Stimulated activated CD4-positive, alpha-beta T cell treated with anti-CD3 and anti-CD28 coated beads, Interleukin-2, amount 100 ng/mL, for 4 hours (primary cell): ENCODE measurements around the gene SYMPK.
"Not testable (repeated sequence)": the region's sequence is repeated elsewhere in the genome, so short reads cannot be mapped to it uniquely, and the experiment has no call there.

Experiments
- DNase-seq: peaks from one replicate; pipeline ENCODE4 v3.0.0-alpha.2; 2020; ENCODE audit warnings: low read depth

SYMPK gene

DNA sequence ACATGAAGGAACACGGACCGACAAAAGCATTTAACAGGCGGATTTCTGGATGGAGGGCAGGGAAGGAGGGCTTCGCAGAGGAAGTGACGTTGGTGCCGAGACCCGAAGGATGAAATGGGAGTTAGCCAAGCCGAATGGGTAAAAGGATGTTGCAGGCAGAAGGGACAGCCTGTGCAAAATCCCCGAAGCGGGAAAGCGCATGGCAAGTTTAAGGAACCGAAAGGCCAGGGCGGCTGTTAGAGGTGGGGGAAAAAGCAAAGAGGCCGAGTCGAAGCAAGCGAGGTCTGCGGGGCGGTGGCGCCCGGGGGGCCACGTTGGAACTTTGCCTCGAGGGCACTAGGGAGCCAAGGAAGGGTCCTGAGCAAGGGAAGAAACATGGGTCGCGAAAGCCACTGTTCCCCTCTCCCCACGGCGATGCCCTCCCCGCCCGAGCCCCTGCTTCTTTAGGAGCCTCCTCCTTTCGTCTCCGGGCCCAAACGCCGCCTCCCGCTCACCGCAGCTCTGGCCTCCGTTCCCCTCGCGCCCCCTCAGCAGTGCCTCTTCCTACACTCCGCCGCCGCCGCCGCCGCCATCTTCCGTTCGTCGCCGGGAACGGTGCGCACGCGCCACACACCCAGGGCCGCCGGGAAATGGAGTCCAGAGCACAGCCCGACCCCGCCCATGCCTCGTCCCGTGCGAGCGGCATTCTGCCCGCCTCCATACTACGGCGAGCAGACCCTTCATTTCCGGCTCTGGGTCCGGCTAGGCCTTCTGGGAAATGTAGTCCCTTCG is at the start of gene SYMPK:
TSS of gene SYMPK (minus strand) at position 584 of the 771 bp plus-strand sequence. CDS start 8,652 bp downstream, outside the sequence.
- DNase-seq, result peak; percentile 99

DNA sequence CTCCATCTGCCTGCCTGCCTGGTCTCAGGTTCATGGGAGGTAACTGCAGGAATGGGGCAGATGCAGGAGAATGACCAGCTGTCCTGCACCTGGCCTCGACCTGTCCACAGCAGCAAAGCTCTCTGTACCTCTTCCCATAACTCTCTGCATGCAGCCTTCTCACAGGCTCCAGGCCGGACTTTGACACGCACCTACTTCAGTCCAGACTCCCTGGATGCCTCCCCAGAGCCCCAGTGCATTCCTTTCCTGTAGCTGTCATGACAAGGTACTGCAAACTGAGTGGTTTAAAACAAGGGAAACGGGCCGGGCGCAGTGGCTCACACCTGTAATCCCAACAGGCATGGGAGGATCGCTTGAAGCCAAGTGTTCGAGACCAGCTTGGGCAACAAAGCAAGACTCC is 48.3 kb upstream of the SYMPK start:
- no peak for DNase-seq

DNA sequence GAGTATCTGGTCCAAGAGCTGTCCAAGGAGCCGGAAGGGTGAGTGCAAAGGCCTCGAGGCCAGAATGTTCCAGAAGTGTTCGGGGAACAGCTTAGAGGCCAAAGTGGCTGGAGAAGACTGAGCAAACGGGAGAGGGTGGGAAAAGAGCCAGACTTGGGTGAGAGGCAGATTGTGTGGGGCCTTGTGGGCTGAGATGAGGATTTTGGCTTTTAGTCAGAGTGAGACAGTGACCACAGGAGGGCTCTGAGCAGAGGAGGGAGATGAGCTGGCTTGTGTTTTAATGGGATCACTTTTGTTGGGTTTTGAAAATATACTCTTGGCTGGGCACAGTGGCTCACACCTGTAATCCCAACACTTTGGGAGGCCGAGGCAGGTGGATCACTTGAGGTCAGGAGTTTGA is 46.0 kb upstream of the SYMPK start:
- DNase-seq, result no peak

DNA sequence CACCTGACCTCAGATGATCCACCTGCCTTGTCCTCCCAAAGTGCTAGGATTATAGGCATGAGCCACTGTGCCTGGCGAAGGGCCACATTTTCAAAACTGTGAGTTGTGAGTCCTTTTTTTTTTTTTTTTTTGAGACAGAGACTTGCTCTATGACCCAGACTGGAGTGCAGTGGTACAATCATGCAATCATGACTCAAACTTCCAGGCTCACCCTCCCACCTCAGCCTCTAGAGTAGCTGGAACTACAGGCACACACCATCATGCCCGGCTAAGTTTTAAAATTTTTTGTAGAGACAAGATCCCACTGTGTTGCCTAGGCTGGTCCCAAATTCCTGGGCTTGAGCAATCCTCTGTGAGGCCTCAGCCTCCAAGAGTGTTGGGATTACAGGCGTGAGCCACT is 43.3 kb upstream of the SYMPK start:
- DNase-seq, result no peak

GRCh38 chr19:45905011-45905410 is 42.1 kb upstream of the SYMPK start:
- no peak for DNase-seq

- peak; percentile 99 for DNase-seq
These were observed 40.0 kb upstream of the SYMPK start for GRCh38 chr19:45902651-45903625.

DNA sequence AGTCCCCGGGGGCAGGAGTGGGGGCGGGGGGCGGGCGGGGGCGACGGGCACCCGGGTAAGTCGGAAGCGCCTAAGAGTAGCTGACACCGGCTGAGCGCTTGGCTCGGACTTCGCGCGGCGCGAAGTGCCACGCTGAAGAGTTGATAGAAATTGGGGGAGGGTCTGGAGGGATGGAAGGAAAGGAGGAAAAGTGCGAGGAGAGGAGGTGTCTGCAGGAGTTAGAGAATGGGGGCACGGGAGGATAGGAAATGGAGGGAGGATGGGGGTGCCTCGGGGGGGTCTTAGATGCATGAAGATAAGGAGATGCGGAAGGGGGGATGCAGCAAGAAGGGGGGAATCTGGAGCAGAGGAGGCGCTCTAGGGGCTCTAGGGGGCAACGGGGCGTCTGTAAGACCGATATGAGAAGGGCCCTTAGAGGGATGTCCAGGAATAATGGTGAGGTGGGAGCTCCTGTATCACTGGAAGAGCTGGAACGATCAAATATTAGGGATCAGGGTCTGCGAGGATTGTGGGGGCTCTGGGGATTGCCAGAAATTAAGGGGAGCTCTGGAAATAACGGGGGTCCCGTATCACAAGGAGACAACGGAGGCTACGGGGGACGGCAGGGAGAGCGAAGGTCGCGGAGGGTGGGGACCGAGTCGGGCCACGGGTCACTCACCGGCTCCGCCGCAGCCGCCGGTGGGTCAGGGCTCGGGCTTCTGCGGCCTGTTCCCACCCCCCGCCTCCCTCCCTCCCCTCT is 39.1 kb upstream of the SYMPK start, which contains the start of gene MYPOP:
TSS of gene MYPOP (minus strand) at position 702 of the 739 bp plus-strand sequence. CDS start 840 bp downstream, outside the sequence.
- DNase-seq, result no peak

DNA sequence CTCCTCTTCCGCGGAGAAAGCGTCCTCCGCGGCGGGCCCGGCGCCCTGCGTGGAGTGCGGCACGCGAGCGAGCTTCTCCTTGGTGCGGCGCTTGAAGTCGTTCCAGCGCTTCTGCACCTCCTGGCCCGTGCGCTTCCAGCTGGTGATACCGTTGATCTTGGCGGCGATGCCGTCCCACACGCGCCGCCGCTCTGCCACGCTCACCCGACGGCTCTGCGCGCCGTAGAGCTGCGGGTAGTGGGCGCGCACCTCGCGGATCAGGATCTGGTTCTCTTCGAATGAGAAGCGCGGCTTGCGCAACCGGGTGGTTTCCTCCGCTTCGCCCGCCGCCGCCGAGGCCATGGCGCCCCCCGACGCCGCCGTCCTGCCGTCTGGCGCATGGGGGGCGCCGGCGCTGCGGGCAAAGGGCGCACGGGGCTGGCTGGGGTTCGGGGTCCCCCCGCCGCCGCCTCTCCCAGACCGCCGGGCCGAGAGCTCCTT is 38.5 kb upstream of the SYMPK start:
- no peak for DNase-seq

- DNase-seq, result no peak
These were observed 37.9 kb upstream of the SYMPK start for GRCh38 chr19:45900738-45901431.

DNA sequence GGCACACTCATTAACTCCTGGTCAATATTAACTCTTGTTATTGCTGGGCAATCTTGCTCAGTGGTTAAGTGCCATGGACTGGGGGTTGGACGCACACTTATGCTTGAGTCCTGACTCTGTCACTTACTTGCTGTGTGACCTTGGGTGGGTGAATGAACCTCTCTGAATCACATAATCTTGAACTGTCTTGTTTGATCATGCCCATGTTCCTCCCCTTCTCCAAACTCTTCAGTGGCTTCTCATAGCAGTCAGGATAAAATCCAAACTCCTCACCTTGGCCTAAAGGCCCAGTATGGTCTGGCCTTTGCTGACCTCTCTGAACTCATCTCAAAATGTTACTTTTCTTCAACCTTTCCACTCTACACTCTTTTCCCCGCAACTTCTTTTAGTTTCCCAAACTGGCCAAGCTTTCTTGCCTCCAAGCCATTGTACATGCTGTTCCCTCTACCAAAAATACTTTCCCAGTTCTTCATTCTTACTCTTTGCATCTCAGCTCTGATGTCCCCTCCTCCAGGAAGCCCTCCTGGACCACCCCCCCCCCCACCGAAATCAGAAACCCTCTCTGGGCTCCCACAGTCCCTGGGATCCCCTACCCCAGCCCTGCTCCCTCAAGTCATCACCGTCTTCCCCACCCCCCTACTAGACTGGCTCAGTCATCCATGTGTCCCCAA is 37.1 kb upstream of the SYMPK start:
- no peak for DNase-seq

- no peak for DNase-seq
These were observed 36.3 kb upstream of the SYMPK start for GRCh38 chr19:45899253-45899652.

GRCh38 chr19:45897261-45897812 is 34.4 kb upstream of the SYMPK start:
- DNase-seq, result no peak

DNA sequence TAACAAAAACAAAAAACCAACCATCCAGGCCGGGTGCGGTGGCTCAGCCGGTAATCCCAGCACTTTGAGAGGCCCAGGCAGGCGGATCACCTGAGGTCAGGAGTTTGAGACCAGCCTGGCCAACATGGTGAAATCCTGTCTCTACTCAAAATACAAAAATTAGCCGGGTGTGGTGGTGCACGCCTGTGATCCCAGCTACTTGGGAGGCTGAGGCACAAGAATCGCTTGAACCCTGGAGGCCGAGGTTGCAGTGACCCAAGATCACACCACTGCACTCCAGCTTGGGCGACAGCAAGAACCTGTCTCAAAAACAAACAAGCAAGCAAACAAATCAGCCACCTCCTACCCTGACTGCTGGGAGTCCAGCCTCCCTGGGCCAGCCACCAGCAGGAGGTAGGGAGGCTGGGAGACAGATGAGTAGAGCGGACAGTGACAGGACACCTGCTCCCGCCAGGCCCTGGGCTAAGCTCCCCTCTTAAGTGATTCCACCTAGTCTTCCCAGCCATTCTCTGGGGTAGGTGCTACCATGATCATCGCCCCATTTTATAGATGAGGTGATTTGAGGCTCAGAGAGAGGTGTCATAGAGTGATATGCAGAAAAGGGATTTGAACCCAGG is 33.1 kb upstream of the SYMPK start:
- not testable (repeated sequence) for DNase-seq

DNA sequence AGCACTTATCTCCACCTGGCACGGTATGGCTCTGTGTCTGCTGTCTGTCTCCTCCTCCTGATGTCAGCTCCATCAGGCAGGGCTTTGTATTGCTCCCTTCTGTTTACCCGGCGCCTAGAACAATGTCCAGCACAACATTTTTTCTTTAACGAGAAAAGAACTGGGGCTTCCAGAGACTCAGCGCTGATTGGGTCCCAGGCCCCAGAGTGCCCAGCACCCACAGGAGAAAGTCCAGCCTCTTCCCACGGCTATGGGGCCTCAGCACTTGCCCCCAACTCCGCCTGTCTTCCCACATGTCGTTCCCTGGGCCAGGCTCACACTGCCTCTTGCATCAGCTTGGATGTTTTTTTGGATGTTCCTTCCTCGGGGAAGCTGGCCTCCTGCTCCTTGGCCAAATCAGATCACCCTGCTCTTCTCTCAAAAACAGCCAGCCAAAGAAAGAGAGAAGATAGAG is 32.6 kb upstream of the SYMPK start:
- no peak for DNase-seq

DNA sequence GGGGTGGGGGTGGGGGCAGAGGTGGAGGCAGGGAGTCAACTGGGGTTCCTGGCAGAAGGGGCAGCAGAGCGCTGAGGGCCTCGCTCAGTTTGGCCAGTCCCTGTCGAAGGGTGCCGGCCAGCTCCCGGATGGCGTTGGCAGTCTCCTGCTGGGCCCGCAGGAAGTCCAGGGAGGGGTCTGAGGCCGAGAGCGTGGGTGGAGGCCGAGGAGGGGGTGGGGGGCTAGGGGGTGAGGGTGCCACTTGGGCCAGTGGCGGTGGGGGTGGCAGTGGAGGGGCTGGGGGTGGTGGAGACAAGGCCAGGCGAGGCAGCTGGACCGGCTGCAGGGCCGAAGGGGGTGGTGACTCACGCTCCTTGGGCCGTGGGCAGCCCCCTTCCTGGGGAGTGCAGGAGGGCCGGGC is 27.9 kb upstream of the SYMPK start:
- DNase-seq, result no peak

GRCh38 chr19:45889210-45889885 is 26.4 kb upstream of the SYMPK start:
- DNase-seq, result no peak

GRCh38 chr19:45887200-45887710 is 24.3 kb upstream of the SYMPK start:
- no peak for DNase-seq

DNA sequence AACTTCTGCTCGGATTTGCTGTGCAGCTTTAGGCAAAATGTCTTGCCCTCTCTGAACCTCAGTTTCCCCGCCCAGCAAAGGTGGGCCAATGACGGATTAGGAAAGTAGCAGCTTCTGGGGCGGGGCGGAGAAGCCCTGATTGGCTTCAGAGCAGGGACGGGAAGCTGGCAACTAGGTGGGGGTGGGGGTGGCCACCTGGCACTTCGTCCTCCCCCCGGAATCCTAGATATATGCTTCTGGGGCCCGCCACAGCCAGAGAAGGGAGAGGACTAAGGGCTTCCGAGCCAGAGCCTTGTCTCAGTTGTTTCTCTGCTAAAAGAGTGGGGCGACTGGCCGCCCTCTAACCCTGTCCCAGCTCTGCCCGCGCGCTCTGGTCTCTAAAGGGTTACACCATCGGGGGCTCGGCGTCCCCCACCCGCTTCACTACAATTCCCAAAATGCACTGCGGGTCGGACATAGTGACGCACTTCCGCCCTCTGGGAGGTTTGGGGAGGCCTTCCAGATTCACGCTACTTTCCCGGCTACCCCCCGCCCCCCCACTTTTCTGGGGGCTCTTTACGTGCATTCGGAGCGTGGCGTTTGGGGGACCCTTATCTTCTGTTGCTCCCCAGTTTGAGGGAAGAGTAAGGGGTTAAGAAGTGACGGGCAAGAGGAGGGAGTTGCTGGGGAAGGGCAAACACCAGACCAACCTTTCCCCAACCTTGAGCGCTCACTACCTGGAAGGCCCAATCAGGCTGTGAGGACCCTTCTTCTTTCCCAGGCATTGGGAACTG is 23.7 kb upstream of the SYMPK start:
- DNase-seq, result peak; percentile 82
